Hepatocyte (in vitro differentiated cells): ENCODE measurements around the gene OR7A5. TPM values are rescaled to one million over a fixed set of nuclear protein-coding genes. Genes with fewer than 3 reads are reported as not detected.

Experiments used
- DNase-seq: peaks from one replicate; pipeline ENCODE4 v3.0.0-alpha.2; 2016; ENCODE audit warnings: low spot score
- H2AFZ ChIP-seq: fragments of 200-600 bp; sonication (generic); 2 replicates; pipeline ENCODE4 v1.6.0; 2016; ENCODE audit warnings: antibody characterized with exemption, mild to moderate bottlenecking
- H3K27ac ChIP-seq: fragments of 200-600 bp; sonication (generic); 2 replicates; pipeline ENCODE4 v1.5.1; 2016; ENCODE audit warnings: mild to moderate bottlenecking
- H3K27me3 ChIP-seq: fragments of 200-600 bp; sonication (generic); 2 replicates; pipeline ENCODE4 v1.6.1; 2016
- H3K36me3 ChIP-seq: fragments of 200-600 bp; sonication (generic); replicated peaks from 2 replicates; pipeline ENCODE4 v1.5.1; 2016; ENCODE audit warnings: low read depth; ENCODE audit not compliant: insufficient read depth
- H3K4me1 ChIP-seq: fragments of 200-600 bp; sonication (generic); 2 replicates; pipeline ENCODE4 v1.5.1; 2016; ENCODE audit warnings: mild to moderate bottlenecking, moderate library complexity; ENCODE audit not compliant: insufficient read depth
- H3K4me2 ChIP-seq: fragments of 200-600 bp; sonication (generic); 2 replicates; pipeline ENCODE4 v1.6.0; 2016
- H3K4me3 ChIP-seq: fragments of 200-600 bp; sonication (generic); 2 replicates; pipeline ENCODE4 v1.5.1; 2016; ENCODE audit warnings: mild to moderate bottlenecking
- H3K79me2 ChIP-seq: fragments of 200-600 bp; sonication (generic); 2 replicates; pipeline ENCODE4 v1.6.0; 2017; ENCODE audit warnings: mild to moderate bottlenecking
- H3K9me2 ChIP-seq: fragments of 200-600 bp; sonication (generic); replicated peaks from 2 replicates; pipeline ENCODE4 v1.6.0; 2017; ENCODE audit warnings: mild to moderate bottlenecking; ENCODE audit not compliant: insufficient read depth
- H3K9me3 ChIP-seq: fragments of 200-600 bp; sonication (generic); 2 replicates; pipeline ENCODE4 v1.5.1; 2016; ENCODE audit warnings: low read depth, mild to moderate bottlenecking
- H4K20me1 ChIP-seq: fragments of 200-600 bp; sonication (generic); 2 replicates; pipeline ENCODE4 v1.6.0; 2016; ENCODE audit warnings: mild to moderate bottlenecking; ENCODE audit not compliant: insufficient read depth, poor library complexity, severe bottlenecking
- CTCF ChIP-seq: fragments of 200-600 bp; sonication (generic); IDR thresholded peaks from 2 replicates; pipeline ENCODE4 v1.5.1; 2016; ENCODE audit warnings: antibody characterized with exemption, mild to moderate bottlenecking; ENCODE audit not compliant: poor library complexity
- EZH2 ChIP-seq: fragments of 200-600 bp; sonication (generic); IDR thresholded peaks from 2 replicates; pipeline ENCODE4 v1.6.1; 2016; ENCODE audit warnings: antibody characterized with exemption, mild to moderate bottlenecking, borderline replicate concordance
- EZH2phosphoT487 ChIP-seq: fragments of 200-600 bp; sonication (generic); IDR thresholded peaks from one replicate; pipeline ENCODE4 v1.6.1; 2018; ENCODE audit warnings: antibody characterized with exemption, mild to moderate bottlenecking, low read depth, moderate library complexity; ENCODE audit not compliant: unreplicated experiment, severe bottlenecking
- WGBS: methylation state at CpG from one replicate; pipeline ENCODE4 v1.1.6; 2016; ENCODE audit warnings: low lambda C conversion rate; ENCODE audit errors: missing lambda C conversion rate; 5-methylcytosine and 5-hydroxymethylcytosine counted together
- polyA plus RNA-seq: library from polyadenylated mRNA; unstranded; fragments of >200 nt; fragmentation: Nextera tagmentation; extraction: Ambion mirVana; gene quantifications from 2 replicates; pipeline ENCODE4 v1.2.1, GENCODE V29; 2016
- total RNA-seq: library from RNA; depleted of rRNA; stranded (reverse); fragments of >200 nt; gene quantifications from 2 replicates; pipeline ENCODE4 v1.2.3, GENCODE V29; 2014

OR7A5 gene
- total and polyA plus RNA-seq, 2 experiments from 2014 or later = not detected

GRCh38 chr19:14818588-14818987 is 16.4 kb downstream of the OR7A5 start:
- Histone ChIP-seq H3K9me2 (no peaks in the 10 kb centered on the region), H2AFZ (no peak overlapping the region), H3K4me3 (no peak overlapping the region), H3K79me2 (no peaks in the 10 kb centered on the region), H3K4me2 (no peak overlapping the region), H3K27ac (no peak overlapping the region), H3K36me3 (no peaks in the 10 kb centered on the region), H4K20me1 (no peaks in the 10 kb centered on the region), H3K9me3 (no peaks in the 10 kb centered on the region), H3K4me1 (no peaks in the 10 kb centered on the region), H3K27me3 (no peaks in the 10 kb centered on the region)
- 75% methylated on average over 8 of the region's 8 CpGs for WGBS
- no peak for DNase-seq
- no peak for TF ChIP-seq CTCF
- no peak for TF ChIP-seq EZH2

- no peaks in the 10 kb centered on the region for H3K9me3 ChIP-seq
- WGBS = 47% methylated on average over 3 of the region's 3 CpGs
- no peaks in the 10 kb centered on the region for H3K27me3 ChIP-seq
- no peak overlapping the region for H3K4me2 ChIP-seq
- TF ChIP-seq EZH2 = no peak
- no peak for TF ChIP-seq CTCF
- TF ChIP-seq EZH2phosphoT487 = no peak
- H3K4me3 ChIP-seq = no peak overlapping the region
- no peak for DNase-seq
- H3K27ac ChIP-seq = no peak overlapping the region
- no peaks in the 10 kb centered on the region for H4K20me1 ChIP-seq
- H3K36me3 ChIP-seq = no peaks in the 10 kb centered on the region
- no peaks in the 10 kb centered on the region for H3K79me2 ChIP-seq
- no peaks in the 10 kb centered on the region for H3K4me1 ChIP-seq
- H3K9me2 ChIP-seq = no peaks in the 10 kb centered on the region
- H2AFZ ChIP-seq = no peak overlapping the region
These were observed 17.9 kb downstream of the OR7A5 start for GRCh38 chr19:14817052-14817451.

GRCh38 chr19:14814982-14815652 is 19.9 kb downstream of the OR7A5 start:
- Histone ChIP-seq H3K4me3 (no peak overlapping the region), H4K20me1 (no peaks in the 10 kb centered on the region), H3K9me2 (no peaks in the 10 kb centered on the region), H3K27me3 (no peaks in the 10 kb centered on the region), H3K4me1 (no peaks in the 10 kb centered on the region), H3K4me2 (no peak overlapping the region), H2AFZ (no peak overlapping the region), H3K9me3 (no peaks in the 10 kb centered on the region), H3K79me2 (no peaks in the 10 kb centered on the region), H3K27ac (no peak overlapping the region), H3K36me3 (no peaks in the 10 kb centered on the region)
- TF ChIP-seq EZH2phosphoT487 (no peak), CTCF (no peak), EZH2 (no peak)
- WGBS = 59% methylated on average over 2 of the region's 2 CpGs
- no peak for DNase-seq
